Glomerular visceral epithelial cell (primary cell): ENCODE measurements around the gene GARS1.
"Not testable (repeated sequence)": the region's sequence is repeated elsewhere in the genome, so short reads cannot be mapped to it uniquely, and the experiment has no call there.

Experiments used
- DNase-seq: peaks from one replicate; pipeline ENCODE4 v3.0.0-alpha.2; 2016; ENCODE audit errors: extremely low spot score

GARS1 gene

DNA sequence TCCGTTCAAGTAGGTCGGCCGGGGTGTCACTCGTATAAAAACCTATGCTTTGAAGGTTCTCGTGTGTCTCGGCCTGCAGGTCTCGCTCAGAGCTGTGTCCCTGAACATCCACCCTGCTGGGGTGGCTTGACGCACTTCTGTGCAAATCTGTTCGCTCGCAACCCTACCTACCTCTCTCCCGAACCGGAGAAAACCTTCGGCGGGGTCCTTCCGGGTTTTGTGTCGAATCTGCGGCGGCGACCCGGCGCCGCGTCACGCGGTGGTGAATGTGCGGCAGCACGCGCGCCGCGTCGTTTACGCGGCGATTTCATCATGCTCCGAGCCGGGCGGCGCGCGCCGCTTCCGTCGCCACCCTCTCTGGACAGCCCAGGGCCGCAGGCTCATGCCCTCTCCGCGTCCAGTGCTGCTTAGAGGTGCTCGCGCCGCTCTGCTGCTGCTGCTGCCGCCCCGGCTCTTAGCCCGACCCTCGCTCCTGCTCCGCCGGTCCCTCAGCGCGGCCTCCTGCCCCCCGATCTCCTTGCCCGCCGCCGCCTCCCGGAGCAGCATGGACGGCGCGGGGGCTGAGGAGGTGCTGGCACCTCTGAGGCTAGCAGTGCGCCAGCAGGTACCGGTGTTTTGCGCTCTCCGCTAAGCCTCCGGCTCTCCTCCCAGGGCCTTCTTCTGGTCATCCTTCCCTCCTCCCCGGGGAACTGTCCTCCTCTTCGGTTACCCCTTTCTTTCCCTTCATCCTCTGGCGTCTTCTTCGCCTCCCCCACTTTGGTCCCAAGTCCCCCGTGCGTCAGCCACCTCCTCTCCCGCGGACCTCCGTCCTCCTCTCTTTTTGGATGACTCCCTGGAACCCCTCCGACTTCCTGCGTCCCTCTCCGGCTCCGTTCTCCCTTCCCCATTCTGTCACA, at the start of gene GARS1:
GARS1 (plus strand) TSS at position 339 of the 896 bp plus-strand sequence; CDS start at position 383, 44 bp downstream.
- DNase-seq, result peak; percentile 89

- DNase-seq, result no peak
Observed at GRCh38 chr7:30545791-30546555, 48.7 kb upstream of the GARS1 start.

GRCh38 chr7:30546596-30546995, 48.1 kb upstream of the GARS1 start:
- no peak for DNase-seq

GRCh38 chr7:30548845-30549244, 45.8 kb upstream of the GARS1 start:
- DNase-seq, result peak; percentile 66

DNA sequence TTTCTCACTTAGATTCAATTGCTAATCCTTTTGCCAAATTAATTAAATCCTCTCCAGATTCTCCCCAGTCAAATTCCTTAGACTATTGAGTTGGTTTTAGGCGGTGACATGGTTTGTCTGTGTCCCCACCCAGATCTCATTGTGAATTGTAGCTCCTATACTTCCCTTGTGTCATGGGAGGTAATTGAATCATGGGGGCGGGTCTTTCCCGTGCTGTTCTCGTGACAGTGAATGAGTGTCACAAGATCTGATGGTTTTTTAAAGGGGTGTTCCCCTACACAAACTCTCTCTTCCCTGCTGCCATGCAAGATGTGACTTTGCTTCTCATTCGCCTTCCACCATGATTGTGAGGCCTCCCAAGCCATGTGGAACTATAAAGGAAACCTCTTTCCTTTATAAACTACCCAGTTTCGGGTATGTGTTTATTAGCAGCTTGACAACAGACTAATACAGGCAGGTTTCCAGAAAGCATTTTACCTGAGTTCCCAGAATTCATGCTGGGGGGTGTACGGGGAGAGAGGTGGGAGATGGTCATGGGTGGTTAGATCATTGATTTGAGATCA, 44.7 kb upstream of the GARS1 start:
- no peak for DNase-seq

GRCh38 chr7:30552330-30552729, 42.3 kb upstream of the GARS1 start:
- DNase-seq, result no peak

DNA sequence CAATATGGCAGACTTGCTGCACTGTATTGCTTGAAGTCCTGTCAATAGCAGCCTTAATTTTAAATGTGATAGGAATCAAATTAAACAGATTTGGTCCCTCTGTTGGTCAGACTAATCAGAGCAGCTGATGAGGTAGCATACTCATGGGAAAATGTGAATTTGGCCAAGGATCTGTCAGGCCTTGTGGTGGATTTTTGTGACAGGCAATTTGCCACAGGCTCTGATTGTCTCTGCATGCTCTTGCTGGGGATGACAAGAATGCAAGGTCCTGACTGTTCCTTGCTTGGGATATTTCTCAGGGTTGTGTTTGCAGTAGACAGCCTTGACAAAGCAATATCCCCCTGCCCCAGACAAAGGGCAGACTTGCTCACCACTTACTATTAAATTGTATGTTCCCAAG, 41.5 kb upstream of the GARS1 start:
- no peak for DNase-seq

DNA sequence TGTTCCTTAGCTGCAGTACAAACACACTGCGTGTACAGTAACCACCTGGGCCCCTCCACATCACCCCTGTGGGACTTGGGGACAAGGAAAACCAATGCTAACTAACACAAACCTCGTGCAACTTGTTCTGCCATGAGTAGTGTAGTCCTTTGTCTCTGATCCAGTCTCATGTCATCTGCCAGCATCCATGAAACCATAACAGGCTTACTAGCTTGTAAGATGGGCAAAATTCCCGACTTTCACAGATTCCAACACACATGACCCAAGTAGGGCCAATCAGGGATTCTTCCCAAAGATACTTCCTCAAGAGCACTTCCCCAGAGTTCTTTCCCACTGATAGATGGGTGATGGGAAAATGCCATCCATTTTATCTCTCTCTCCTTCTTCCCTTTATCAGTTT, 41.1 kb upstream of the GARS1 start:
- DNase-seq, result no peak

- no peak for DNase-seq
Observed at GRCh38 chr7:30555525-30555924, 39.2 kb upstream of the GARS1 start.

DNA sequence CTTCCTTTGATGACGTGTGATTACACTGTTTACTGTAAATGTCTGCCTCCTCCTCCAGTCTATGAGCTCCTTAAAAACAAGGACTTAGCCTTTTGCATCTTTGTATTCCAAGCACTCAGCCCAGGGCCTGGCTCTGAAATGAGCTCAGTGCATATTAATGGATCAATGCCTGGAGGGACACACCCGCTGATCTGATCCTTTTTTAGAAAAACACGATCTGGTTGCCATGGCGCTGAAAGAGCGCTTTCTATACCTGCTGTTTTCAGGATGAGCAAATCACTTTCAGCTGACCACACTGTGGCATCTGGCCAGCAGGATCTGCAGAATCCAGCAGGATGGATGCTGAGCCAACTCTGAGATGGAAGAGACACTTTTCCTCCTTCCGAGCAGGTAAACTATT, 37.8 kb upstream of the GARS1 start:
- peak; percentile 25 for DNase-seq

GRCh38 chr7:30557245-30557644, 37.4 kb upstream of the GARS1 start:
- DNase-seq, result no peak

- DNase-seq, result no peak
Observed at GRCh38 chr7:30559611-30560010, 35.1 kb upstream of the GARS1 start.

DNA sequence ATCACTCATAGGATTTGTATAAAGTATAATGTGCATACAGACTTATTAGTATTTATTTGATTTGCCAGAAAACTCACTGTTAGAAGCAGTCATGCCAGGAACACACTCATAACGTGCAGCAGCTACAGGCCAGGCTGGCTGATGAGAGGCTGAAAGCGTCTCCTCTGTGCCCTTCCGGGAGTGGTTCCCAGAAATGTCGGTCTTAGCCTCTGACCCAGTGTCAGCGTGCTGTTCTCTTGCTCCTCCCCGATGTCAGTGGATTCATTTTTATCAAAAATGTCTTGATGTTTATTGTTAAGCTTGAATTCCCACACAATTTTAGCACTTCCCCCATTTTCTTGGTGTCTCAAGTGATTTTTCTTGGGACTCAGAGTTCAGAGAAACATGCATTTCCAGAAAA, 33.3 kb upstream of the GARS1 start:
- no peak for DNase-seq

- DNase-seq, result peak; percentile 46
Observed at GRCh38 chr7:30562498-30562897, 32.2 kb upstream of the GARS1 start.

- no peak for DNase-seq
Observed at GRCh38 chr7:30562909-30563308, 31.8 kb upstream of the GARS1 start.

DNA sequence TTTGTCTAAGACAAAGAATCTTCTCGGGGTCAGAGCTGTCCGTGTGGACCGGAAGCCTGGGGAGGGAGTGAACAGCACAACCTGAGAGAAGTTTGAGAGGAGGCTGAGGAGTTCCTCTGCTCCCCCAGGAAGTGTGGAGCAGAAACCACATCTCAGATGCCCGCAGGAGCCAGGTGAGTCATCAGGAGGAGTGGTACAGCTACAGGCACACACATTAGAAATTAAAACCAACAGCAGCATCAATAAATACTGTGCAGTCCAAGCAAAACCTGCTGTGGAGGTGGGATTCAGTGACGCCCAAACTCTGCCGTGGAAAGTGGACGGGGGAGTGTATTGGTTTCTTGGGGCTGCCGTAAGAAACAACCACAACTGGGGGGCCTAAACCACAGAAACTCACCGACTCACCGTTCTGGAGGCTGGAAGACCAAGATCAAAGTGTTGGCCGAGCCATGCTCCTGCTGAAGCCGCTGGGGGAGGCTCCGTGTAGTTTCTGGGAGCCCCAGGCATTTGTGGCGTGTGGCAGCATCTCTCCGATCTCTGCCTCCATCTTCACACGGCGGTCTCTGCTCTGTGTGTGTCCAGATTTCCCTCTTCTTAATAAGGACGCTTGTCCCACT, 31.2 kb upstream of the GARS1 start:
- DNase-seq, result peak; percentile 63

DNA sequence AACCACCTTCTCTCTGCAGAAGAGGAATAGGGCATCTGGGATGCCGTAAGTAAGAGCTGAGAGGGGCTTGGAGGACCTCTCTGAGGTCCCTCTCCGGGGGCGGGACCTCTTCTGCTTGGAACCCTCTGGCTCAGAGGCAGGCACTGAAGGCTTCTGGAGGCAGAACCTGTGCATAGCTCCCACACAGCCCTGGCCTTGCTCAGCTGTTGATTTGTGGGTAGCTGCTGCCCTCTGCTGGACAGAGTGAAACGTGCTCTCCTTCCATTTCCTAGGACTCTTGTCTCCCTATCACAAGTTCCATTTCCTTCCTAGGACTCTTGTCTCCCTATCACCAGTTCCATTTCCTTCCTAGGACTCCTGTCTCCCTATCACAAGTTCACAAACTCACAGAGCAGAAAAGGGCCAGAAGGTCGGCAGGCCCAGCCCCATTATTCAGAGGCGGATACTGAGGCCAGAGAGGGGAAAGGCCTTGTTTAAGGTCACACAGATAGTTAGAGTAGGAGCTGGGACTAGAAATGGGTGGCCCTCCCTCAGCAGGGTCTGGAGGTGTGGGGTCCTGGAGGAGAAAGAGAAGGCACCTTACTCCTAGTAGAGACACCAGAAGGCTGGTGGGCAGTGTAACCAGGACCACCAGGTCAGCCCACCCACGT, 30.3 kb upstream of the GARS1 start:
- peak; percentile 81 for DNase-seq

DNA sequence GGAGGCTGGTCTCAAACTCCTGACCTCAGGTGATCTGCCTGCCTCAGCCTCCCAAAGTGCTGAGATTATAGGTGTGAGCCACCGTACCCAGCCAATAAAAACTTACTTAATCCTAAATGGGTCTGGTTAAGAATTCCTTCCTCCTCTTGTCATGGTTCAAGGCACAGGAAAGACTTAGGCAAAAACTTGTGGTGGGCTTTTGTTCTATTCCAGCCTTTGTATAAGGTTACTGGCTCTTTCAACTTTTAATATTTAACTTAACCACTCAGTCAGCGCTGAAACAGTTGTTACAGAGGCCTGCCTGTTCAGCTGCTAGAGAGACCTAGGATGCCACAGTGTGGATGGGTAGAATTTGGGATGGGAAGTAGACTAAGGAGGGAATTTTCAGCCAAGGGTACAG, 28.1 kb upstream of the GARS1 start:
- DNase-seq, result peak; percentile 39

DNA sequence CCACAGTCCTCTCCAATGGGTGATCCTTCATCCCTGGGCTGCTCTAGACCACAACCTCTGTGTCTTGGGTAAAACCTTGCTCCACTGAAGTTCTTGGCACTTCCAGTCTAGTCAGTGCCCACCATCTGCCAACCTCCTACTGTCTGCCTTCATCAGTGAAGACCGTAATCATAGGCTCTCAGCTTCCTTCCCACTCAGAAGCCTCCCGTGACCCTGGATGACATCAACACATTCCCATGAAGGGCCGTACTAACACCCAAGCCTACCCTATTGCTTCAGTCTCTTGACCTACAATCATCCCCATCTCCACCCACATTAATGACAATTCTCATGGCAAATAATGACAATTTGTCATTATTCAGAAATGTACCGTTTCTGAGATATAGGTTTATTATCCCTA, 27.6 kb upstream of the GARS1 start:
- no peak for DNase-seq

DNA sequence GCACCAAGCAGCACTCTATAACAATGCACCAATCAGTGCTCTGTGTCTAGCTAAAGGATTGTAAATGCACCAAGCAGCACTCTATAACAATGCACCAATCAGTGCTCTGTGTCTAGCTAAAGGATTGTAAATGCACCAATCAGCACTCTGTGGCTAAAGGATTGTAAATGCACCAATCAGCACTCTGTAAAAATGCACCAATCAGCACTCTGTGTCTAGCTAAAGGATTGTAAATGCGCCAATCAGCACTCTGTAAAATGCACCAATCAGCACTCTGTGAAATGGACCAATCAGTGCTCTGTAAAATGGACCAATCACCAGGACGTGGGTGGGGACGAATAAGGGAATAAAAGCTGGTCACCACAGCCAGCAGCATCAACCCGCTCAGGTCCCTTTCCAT, 24.4 kb upstream of the GARS1 start:
- not testable (repeated sequence) for DNase-seq

GRCh38 chr7:30572212-30572841, 22.4 kb upstream of the GARS1 start:
- no peak for DNase-seq
